HEK293T (cell line): ENCODE measurements around the gene TEX28.
"Not testable (repeated sequence)": the region's sequence is repeated elsewhere in the genome, so short reads cannot be mapped to it uniquely, and the experiment has no call there.

Source experiments
- CTCF ChIA-PET: fragments of 350-600 bp; formaldehyde crosslinking; extraction: SDS; loops from one replicate; lab custom pipeline; 2021; ENCODE audit warnings: antibody characterized with exemption, inconsistent platforms; lab: Yijun Ruan, JAX
- POLR2A ChIA-PET: fragments of 350-600 bp; formaldehyde crosslinking; extraction: SDS; loops from one replicate; lab custom pipeline; 2020; ENCODE audit warnings: antibody characterized with exemption, inconsistent platforms; lab: Yijun Ruan, JAX
- DNase-seq: peaks from one replicate; pipeline ENCODE4 v3.0.0; 2012; ENCODE audit warnings: mixed read lengths; ENCODE audit errors: extremely low spot score
- ARNT ChIP-seq: fragments of 450-650 bp; IDR thresholded peaks from 2 replicates; pipeline ENCODE4 v1.6.1; 2017; ENCODE audit warnings: mild to moderate bottlenecking
- BHLHE40 ChIP-seq: fragments of 450-650 bp; IDR thresholded peaks from 2 replicates; pipeline ENCODE4 v1.6.1; 2016; ENCODE audit warnings: mild to moderate bottlenecking, moderate library complexity, borderline replicate concordance
- CTBP1 ChIP-seq: fragments of 450-650 bp; IDR thresholded peaks from 2 replicates; pipeline ENCODE4 v1.6.1; 2016; ENCODE audit warnings: borderline replicate concordance
- ELF4 ChIP-seq: fragments of 450-650 bp; IDR thresholded peaks from 2 replicates; pipeline ENCODE4 v1.6.1; 2017; ENCODE audit warnings: antibody characterized with exemption
- FOXA1 ChIP-seq: fragments of 450-650 bp; IDR thresholded peaks from 2 replicates; pipeline ENCODE4 v1.6.1; 2016; ENCODE audit warnings: mild to moderate bottlenecking
- FOXK2 ChIP-seq: fragments of 450-650 bp; IDR thresholded peaks from 2 replicates; pipeline ENCODE4 v1.6.1; 2016; ENCODE audit warnings: mild to moderate bottlenecking
- FOXM1 ChIP-seq: fragments of 450-650 bp; IDR thresholded peaks from 2 replicates; pipeline ENCODE4 v1.6.1; 2017; ENCODE audit warnings: mild to moderate bottlenecking, borderline replicate concordance
- L3MBTL2 ChIP-seq: fragments of 450-650 bp; conservative IDR thresholded peaks from 2 replicates; pipeline ENCODE4 v1.6.1; 2016; ENCODE audit warnings: mild to moderate bottlenecking
- LEF1 ChIP-seq: fragments of 450-650 bp; IDR thresholded peaks from 2 replicates; pipeline ENCODE4 v1.6.1; 2017; ENCODE audit warnings: mild to moderate bottlenecking, borderline replicate concordance
- NFRKB ChIP-seq: fragments of 450-650 bp; IDR thresholded peaks from 2 replicates; pipeline ENCODE4 v1.6.1; 2016; ENCODE audit warnings: mild to moderate bottlenecking, moderate library complexity
- SP1 ChIP-seq: fragments of 450-650 bp; IDR thresholded peaks from 2 replicates; pipeline ENCODE4 v1.6.1; 2017
- SUZ12 ChIP-seq: fragments of 450-650 bp; IDR thresholded peaks from 2 replicates; pipeline ENCODE4 v1.6.1; 2016; ENCODE audit warnings: mild to moderate bottlenecking
- TARDBP ChIP-seq: fragments of 450-650 bp; IDR thresholded peaks from 2 replicates; pipeline ENCODE4 v1.6.1; 2016
- ZNF384 ChIP-seq: fragments of 450-650 bp; IDR thresholded peaks from 2 replicates; pipeline ENCODE4 v1.6.1; 2016
- TF ChIP-seq, protein P1 (sequence below): fragments of 450-650 bp; IDR thresholded peaks from 2 replicates; pipeline ENCODE4 v1.6.1; 2016

The TEX28 gene

GRCh38 chrX:154296731-154297130 lies 1.8 kb upstream of the TEX28 start:
- DNase-seq: no peak
- no peak for TF ChIP-seq SP1
- TF ChIP-seq FOXM1: no peak
- TF ChIP-seq CTBP1: no peak
- TF ChIP-seq FOXA1: no peak
- TF ChIP-seq ZNF384: no peak
- no peak for TF ChIP-seq SUZ12
- TF ChIP-seq, protein P1, sequence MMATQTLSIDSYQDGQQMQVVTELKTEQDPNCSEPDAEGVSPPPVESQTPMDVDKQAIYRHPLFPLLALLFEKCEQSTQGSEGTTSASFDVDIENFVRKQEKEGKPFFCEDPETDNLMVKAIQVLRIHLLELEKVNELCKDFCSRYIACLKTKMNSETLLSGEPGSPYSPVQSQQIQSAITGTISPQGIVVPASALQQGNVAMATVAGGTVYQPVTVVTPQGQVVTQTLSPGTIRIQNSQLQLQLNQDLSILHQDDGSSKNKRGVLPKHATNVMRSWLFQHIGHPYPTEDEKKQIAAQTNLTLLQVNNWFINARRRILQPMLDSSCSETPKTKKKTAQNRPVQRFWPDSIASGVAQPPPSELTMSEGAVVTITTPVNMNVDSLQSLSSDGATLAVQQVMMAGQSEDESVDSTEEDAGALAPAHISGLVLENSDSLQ: no peak
- peak; percentile 45; the same call in 1 of the 2 replicates for TF ChIP-seq L3MBTL2
- ChIA-PET POLR2A (no interaction called here), CTCF (interaction anchor here (1.4 to 1.9 kb wide), 2 partner anchors 9 to 11 kb away, joined by 3 to 12 read pairs; no protein-coding TSS in a partner anchor)

GRCh38 chrX:154295664-154296310 lies 863 bp upstream of the TEX28 start, which contains the start of gene TKTL1:
TKTL1 (plus strand) TSS chrX:154295795; CDS start chrX:154295860, 65 bp downstream.
- ChIA-PET POLR2A (no interaction called here), CTCF (interaction anchor here (1.9 kb wide), 1 partner anchor 12 kb away, joined by 12 read pairs; no protein-coding TSS in a partner anchor)
- no peak for DNase-seq
- TF ChIP-seq BHLHE40 (no peak), ARNT (no peak), L3MBTL2 (no peak), ELF4 (no peak), FOXA1 (no peak), FOXM1 (no peak), ZNF384 (no peak), TARDBP (no peak), FOXK2 (no peak), CTBP1 (no peak), SUZ12 (no peak), NFRKB (no peak), LEF1 (no peak), SP1 (no peak)
- TF ChIP-seq, protein P1: no peak

DNA sequence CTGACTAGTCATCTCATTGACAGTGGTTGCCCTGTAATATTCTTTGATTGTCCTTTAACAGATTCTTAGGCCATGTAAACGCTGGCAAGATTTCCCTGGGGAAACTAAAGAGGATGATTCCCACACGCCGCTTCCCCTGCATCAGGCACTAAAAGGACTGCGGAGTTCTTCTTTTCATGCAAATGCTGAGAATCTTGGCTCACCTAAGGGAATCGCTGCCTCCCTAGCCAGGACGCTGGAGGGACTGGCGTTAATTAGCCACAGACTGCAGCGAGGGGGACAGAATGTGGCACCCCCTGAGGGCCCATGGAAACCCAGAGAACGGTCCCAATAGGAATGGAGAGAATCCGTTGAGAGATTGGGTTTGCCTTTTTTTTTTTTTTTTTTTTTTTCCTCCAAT lies 8.5 kb downstream of the TEX28 start:
- CTCF ChIA-PET, POLR2A ChIA-PET, DNase-seq: not testable (repeated sequence)

GRCh38 chrX:154284489-154285338 lies 10.2 kb downstream of the TEX28 start:
- POLR2A ChIA-PET, CTCF ChIA-PET, DNase-seq: not testable (repeated sequence)

DNA sequence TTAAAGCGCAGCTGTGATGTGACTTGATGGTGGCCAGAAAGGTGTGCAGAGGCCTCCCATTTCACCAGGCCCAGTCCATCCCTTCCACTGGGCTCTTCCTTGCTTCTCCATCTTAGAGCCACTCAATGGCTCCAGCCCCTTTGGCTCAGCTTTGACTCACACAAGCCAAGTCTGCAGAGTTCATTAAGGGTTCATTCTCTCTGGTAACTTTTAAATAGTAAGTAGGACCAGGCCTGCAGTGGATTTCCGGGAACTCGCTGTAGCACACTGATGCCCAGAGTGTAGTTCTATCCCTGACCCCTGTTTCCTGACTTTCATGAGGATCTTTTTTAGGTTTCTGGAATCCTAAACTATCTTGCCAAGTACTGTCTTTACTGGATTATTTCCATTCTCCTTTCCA lies 25.7 kb downstream of the TEX28 start:
- POLR2A ChIA-PET, DNase-seq, CTCF ChIA-PET: not testable (repeated sequence)

DNA sequence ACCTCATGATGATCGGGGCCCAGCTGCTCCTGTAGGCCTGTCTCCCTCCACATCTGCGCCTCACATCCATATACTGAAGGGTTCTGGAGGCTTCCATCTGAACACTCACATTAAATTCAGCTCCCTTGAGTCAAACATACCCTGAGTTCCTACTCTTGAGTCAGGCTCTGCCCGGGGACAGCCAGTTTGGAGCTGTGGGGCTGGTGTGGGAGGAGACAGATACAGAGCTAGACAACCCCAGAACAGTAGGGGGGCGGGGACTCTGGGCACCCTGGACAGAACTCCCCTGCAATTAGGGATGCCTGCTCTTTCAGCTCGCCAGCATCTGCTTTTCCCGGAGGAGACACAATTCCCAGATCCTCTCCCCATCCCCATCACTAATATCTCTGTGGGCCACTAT lies 31.9 kb downstream of the TEX28 start:
- DNase-seq, POLR2A ChIA-PET, CTCF ChIA-PET: not testable (repeated sequence)

DNA sequence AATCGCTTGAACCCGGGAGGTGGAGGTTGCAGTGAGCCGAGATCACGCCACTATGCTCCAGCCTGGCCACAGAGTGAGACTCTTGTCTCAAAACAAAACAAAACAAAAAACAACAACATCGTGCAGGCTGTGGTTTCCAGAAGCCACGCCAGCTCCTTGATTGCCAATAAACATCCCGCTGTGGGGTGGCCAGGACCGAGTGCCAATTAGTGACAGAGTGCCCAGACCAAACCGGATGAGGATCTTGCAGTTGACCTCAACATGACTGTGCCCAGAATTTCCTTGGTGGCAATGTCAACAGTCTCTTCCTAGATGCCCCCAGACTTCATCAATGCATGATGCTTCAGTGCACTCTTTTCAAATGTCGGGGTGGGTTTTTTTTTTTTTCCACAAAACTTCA lies 36.2 kb downstream of the TEX28 start:
- CTCF ChIA-PET, DNase-seq, POLR2A ChIA-PET: not testable (repeated sequence)

- POLR2A ChIA-PET, DNase-seq, CTCF ChIA-PET: not testable (repeated sequence)
Measured at GRCh38 chrX:154257282-154257681, 37.6 kb downstream of the TEX28 start, which contains the start of gene OPN1MW3. OPN1MW3 (plus strand) TSS chrX:154257582; CDS start chrX:154257620, 38 bp downstream.

DNA sequence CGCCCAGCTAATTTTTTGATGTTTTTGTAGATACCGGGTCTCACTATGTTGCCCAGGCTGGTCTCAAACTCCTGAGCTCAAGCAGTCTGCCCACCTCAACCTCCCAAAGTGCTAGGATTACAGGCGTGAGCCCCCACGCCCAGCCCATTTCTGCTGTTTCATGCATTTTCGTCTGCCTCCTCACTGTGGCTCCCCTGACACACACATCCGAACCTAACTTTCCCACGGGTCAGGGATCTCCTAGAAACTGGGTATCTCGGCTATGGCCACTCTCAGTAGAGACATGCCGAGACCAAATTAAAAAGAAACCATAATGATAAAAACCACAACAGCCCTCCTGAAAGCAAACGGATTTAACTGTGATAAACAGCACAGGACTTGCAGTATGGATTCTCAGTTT lies 46.8 kb downstream of the TEX28 start:
- POLR2A ChIA-PET, CTCF ChIA-PET, DNase-seq: not testable (repeated sequence)

DNA sequence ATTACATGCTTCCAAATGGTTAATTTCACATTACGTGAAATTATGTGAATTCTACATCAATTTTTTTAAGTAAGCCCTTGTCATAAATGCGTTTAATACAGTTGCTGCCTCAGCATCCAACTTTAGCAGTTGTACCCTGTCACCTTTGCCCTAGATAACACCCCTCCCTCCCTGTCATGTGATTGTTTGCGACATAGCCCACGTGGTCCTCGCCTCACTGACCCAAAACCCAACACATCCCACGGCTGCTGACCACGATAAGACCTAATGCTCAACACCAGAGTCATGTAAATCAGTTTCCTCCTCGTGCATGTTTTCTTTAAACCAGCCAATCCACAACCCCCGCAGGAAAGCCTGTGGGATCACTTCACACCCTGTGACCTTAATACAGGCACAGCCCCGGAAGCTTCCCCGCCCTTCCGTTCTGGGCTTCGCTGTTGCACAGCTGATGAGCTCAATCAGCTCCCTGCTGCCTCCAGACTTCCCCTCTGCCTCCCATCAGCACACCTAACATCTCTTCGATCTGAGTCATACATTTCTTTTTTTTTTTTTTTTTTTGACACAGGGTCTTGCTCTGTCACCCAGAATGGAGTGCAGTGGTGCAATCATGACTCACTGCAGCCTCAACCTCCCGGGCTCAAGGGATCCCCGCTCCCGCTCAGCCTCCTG lies 47.4 kb downstream of the TEX28 start:
- DNase-seq, CTCF ChIA-PET, POLR2A ChIA-PET: not testable (repeated sequence)

- DNase-seq, POLR2A ChIA-PET: not testable (repeated sequence)
- CTCF ChIA-PET: interaction anchor here (0.6 to 1.0 kb wide), 4 partner anchors 55 to 147 kb away, joined by 3 to 6 read pairs (median 4); partner anchors contain the start of gene TEX28
Measured at GRCh38 chrX:154239982-154240503, 54.9 kb downstream of the TEX28 start.
